CD14-positive monocyte (primary cell): ENCODE data around the gene SOD1. TPM values are rescaled to one million over a fixed set of nuclear protein-coding genes. Genes with fewer than 3 reads are reported as not detected.

Experiments used
- DNase-seq, 3 donors: peaks; one replicate each; pipeline ENCODE4 v3.0.0-alpha.2; 2011 to 2022
- H2AFZ ChIP-seq: 2 replicates; pipeline ENCODE4 v1.6.0; 2012; ENCODE audit warnings: mild to moderate bottlenecking, low read depth, low read length, inconsistent platforms; ENCODE audit not compliant: insufficient read depth, poor library complexity, severe bottlenecking
- H3K27ac ChIP-seq, 2 donors: 1 replicate in 1 of 2; 2 replicates in 1 of 2; pipeline ENCODE4 v1.5.1; 2012 to 2013; ENCODE audit warnings: low read length in 2 of 2, control low read depth in 1 of 2, inconsistent platforms in 1 of 2, low read depth in 1 of 2, mild to moderate bottlenecking in 1 of 2
- H3K27me3 ChIP-seq, 2 donors: one replicate each; pipeline versions ENCODE4 v1.6.0 to v1.6.1; 2011 to 2013; ENCODE audit warnings: low read length in 2 of 2; ENCODE audit not compliant: control insufficient read depth in 2 of 2, insufficient read depth in 2 of 2
- H3K36me3 ChIP-seq, 2 donors: replicated peaks in 1 of 2; 1 replicate in 1 of 2; 2 replicates in 1 of 2; pipeline versions ENCODE4 v1.5.1 to v1.6.1; 2012 to 2013; ENCODE audit warnings: low read length in 2 of 2, control low read depth in 1 of 2, inconsistent platforms in 1 of 2, mild to moderate bottlenecking in 1 of 2; ENCODE audit not compliant: insufficient read depth in 2 of 2, control insufficient read depth in 1 of 2
- H3K4me1 ChIP-seq, 2 donors: 1 replicate in 1 of 2; 2 replicates in 1 of 2; pipeline versions ENCODE4 v1.5.1 to v1.6.1; 2012 to 2013; ENCODE audit warnings: low read length in 2 of 2, control low read depth in 1 of 2, inconsistent platforms in 1 of 2, mild to moderate bottlenecking in 1 of 2, moderate library complexity in 1 of 2; ENCODE audit not compliant: insufficient read depth in 2 of 2, control insufficient read depth in 1 of 2
- H3K4me2 ChIP-seq: replicated peaks from 2 replicates; pipeline ENCODE3; 2012; ENCODE audit warnings: low read length, moderate library complexity, mild to moderate bottlenecking; ENCODE audit not compliant: poor library complexity, severe bottlenecking; ENCODE audit errors: extremely low read depth
- H3K4me3 ChIP-seq, 3 experiments: fragments of 200-600 bp in 1 of 3; sonication (generic) in 1 of 3; replicated peaks in 1 of 3; 1 replicate in 2 of 3; 2 replicates in 1 of 3; pipeline ENCODE4 v1.5.1; 2011 to 2013; ENCODE audit warnings: low read length in 3 of 3, mild to moderate bottlenecking in 3 of 3, control low read depth in 2 of 3, low read depth in 2 of 3, inconsistent platforms in 1 of 3, moderate library complexity in 1 of 3
- H3K79me2 ChIP-seq: 2 replicates; pipeline ENCODE4 v1.6.0; 2012; ENCODE audit warnings: mild to moderate bottlenecking, control low read depth, inconsistent platforms, low read length, moderate library complexity; ENCODE audit not compliant: insufficient read depth
- H3K9ac ChIP-seq: 2 replicates; pipeline ENCODE4 v1.6.0; 2017; ENCODE audit warnings: low read length, mild to moderate bottlenecking; ENCODE audit not compliant: insufficient read depth, poor library complexity, severe bottlenecking
- H3K9me3 ChIP-seq, 2 donors: replicated peaks in 1 of 2; 1 replicate in 1 of 2; 2 replicates in 1 of 2; pipeline versions ENCODE4 v1.5.1 to v1.6.1; 2012 to 2013; ENCODE audit warnings: low read length in 2 of 2, control low read depth in 1 of 2; ENCODE audit not compliant: control insufficient read depth in 1 of 2, insufficient read depth in 1 of 2
- H4K20me1 ChIP-seq: 2 replicates; pipeline ENCODE4 v1.6.0; 2012; ENCODE audit warnings: mild to moderate bottlenecking, low read length, control low read depth, moderate library complexity; ENCODE audit not compliant: insufficient read depth
- H3K27ac Mint-ChIP-seq, 7 donors: one replicate each; pipeline ENCODE4 v1.8.0; 2020; ENCODE audit warnings: mild to moderate bottlenecking in 7 of 7, mixed read lengths in 7 of 7, moderate library complexity in 6 of 7, inconsistent platforms in 2 of 7
- H3K27me3 Mint-ChIP-seq, 3 donors: one replicate each; pipeline ENCODE4 v1.8.0; 2021 to 2022; ENCODE audit warnings: low read depth in 3 of 3, mild to moderate bottlenecking in 3 of 3, mixed read lengths in 3 of 3, moderate library complexity in 3 of 3, inconsistent platforms in 1 of 3
- H3K36me3 Mint-ChIP-seq, 2 donors: one replicate each; pipeline ENCODE4 v1.8.0; 2020; ENCODE audit warnings: mixed read lengths in 2 of 2, inconsistent platforms in 1 of 2, mild to moderate bottlenecking in 1 of 2
- H3K4me1 Mint-ChIP-seq: one replicate; pipeline ENCODE4 v1.8.0; 2020; ENCODE audit warnings: mild to moderate bottlenecking, mixed read lengths
- H3K4me3 Mint-ChIP-seq, 2 donors: one replicate each; pipeline ENCODE4 v1.8.0; 2020; ENCODE audit warnings: mild to moderate bottlenecking in 2 of 2, mixed read lengths in 2 of 2, moderate library complexity in 1 of 2
- H3K9me3 Mint-ChIP-seq, 7 donors: one replicate each; pipeline ENCODE4 v1.8.0; 2020 to 2022; ENCODE audit warnings: mixed read lengths in 7 of 7, mild to moderate bottlenecking in 6 of 7, moderate library complexity in 6 of 7, inconsistent platforms in 2 of 7
- WGBS: methylation state at CpG from one replicate; pipeline ENCODE4 v1.1.5; 2013; ENCODE audit warnings: missing lambda C conversion rate; ENCODE audit not compliant: insufficient coverage; 5-methylcytosine and 5-hydroxymethylcytosine counted together
- intact Hi-C, 2 donors: fragments of 100-400 bp; cut with micrococcal nuclease; formaldehyde crosslinking; loops; one replicate each; pipeline versions ENCODE4 v1.15.0 to v1.15.1; 2023
- polyA plus RNA-seq, 3 donors: library from polyadenylated mRNA; depleted of rRNA in 1 of 3; unstranded in 2 of 3; stranded (reverse) in 1 of 3; fragments of 300-500 nt in 2 of 3; fragments of >200 nt in 1 of 3; fragmentation: Illumina TruSeq in 2 of 3; gene quantifications; 1 replicate in 2 of 3; 2 replicates in 1 of 3; pipeline ENCODE4 v1.2.3, GENCODE V29; 2012 to 2021
- TF ChIP-seq, protein P1 (sequence below): fragments of 200-600 bp; IDR thresholded peaks from one replicate; pipeline ENCODE4 v1.8.0; 2022; ENCODE audit warnings: antibody characterized with exemption, mild to moderate bottlenecking

Gene SOD1
- polyA plus RNA-seq, 3 donors: 79.6 to 174 (median 157) TPM

DNA sequence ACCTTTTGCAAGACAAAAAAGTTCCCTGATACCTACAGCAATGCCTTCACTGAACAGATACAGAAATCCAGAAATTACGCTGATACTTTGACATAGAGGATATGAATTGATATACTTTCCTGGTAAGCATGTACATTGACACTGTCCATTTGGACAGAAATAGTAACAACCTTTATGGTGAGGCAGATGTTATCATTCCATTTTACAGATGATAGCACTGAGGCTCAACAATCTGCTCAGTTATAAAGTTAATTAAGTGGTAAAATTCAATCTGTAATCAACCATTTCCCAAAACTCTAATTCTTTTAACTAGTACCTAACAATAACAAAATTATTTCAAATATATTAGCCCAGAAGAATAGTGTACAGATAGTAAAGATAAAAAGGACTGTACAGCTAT, 51.8 kb downstream of the SOD1 start:
- no CpG with 5 or more reads among the region's 1 CpG for WGBS
- H3K4me1 ChIP-seq: no peaks in the 10 kb centered on the region
- no peak overlapping the region for H3K27ac ChIP-seq
- H3K79me2 ChIP-seq: peaks cover 100% of the 10 kb centered on the region
- H3K4me2 ChIP-seq: no peak overlapping the region
- H3K36me3 ChIP-seq: peaks cover 0 to 3% of the 10 kb centered on the region in 2 donors
- no peak overlapping the region for H3K9ac ChIP-seq
- peaks cover 0 to 3% of the 10 kb centered on the region in 2 donors for H3K36me3 Mint-ChIP-seq
- H3K27me3 ChIP-seq: no peaks in the 10 kb centered on the region
- H3K9me3 Mint-ChIP-seq: no peaks in the 10 kb centered on the region
- no peak overlapping the region for H2AFZ ChIP-seq
- TF ChIP-seq, protein P1, sequence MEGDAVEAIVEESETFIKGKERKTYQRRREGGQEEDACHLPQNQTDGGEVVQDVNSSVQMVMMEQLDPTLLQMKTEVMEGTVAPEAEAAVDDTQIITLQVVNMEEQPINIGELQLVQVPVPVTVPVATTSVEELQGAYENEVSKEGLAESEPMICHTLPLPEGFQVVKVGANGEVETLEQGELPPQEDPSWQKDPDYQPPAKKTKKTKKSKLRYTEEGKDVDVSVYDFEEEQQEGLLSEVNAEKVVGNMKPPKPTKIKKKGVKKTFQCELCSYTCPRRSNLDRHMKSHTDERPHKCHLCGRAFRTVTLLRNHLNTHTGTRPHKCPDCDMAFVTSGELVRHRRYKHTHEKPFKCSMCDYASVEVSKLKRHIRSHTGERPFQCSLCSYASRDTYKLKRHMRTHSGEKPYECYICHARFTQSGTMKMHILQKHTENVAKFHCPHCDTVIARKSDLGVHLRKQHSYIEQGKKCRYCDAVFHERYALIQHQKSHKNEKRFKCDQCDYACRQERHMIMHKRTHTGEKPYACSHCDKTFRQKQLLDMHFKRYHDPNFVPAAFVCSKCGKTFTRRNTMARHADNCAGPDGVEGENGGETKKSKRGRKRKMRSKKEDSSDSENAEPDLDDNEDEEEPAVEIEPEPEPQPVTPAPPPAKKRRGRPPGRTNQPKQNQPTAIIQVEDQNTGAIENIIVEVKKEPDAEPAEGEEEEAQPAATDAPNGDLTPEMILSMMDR: no peak
- H3K9me3 ChIP-seq: no peaks in the 10 kb centered on the region
- no peak overlapping the region for H3K27ac Mint-ChIP-seq
- H3K4me3 ChIP-seq: no peak overlapping the region
- intact Hi-C loops: no loop called here
- DNase-seq: no peak
- H3K27me3 Mint-ChIP-seq: no peaks in the 10 kb centered on the region
- no peak overlapping the region for H3K4me3 Mint-ChIP-seq
- H4K20me1 ChIP-seq: peaks cover 100% of the 10 kb centered on the region
- peaks cover 36% of the 10 kb centered on the region for H3K4me1 Mint-ChIP-seq

DNA sequence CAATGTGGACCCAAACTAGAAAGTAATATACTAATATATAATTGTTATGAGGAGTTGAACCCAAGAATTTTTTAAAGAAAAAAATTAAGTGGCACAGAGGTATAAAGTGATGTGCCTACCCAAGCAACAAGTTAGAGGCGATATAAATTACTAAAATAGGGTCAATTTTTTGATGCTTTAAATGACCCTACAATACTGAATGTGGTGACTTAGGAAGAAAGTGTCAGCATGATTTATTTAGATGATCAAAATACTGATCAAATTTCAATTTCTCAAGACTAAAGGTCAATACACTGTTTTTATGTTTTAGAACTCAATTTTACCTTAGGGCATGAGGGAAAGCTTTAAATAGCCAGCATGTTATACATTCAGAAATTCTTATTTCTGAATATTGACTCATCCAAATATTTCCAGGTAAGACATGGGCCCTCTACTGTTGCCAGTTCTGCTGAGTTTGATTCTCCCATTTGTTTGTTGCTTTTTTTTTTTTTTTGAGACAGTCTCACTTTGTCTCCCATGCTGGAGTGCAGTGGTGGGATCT, 52.3 kb downstream of the SOD1 start:
- H3K4me3 Mint-ChIP-seq: no peak overlapping the region
- peaks cover 0 to 3% of the 10 kb centered on the region in 2 donors for H3K36me3 Mint-ChIP-seq
- peak overlapping the region in 1 of 7 donors; percentile 33 for H3K27ac Mint-ChIP-seq
- no CpG with 5 or more reads among the region's 1 CpG for WGBS
- Histone ChIP-seq H3K4me1 (no peaks in the 10 kb centered on the region), H2AFZ (no peak overlapping the region), H3K27me3 (no peaks in the 10 kb centered on the region), H4K20me1 (peaks cover 100% of the 10 kb centered on the region), H3K9me3 (no peaks in the 10 kb centered on the region), H3K9ac (no peak overlapping the region), H3K4me2 (no peak overlapping the region), H3K79me2 (peaks cover 100% of the 10 kb centered on the region), H3K36me3 (no peaks in the 10 kb centered on the region), H3K27ac (no peak overlapping the region), H3K4me3 (no peak overlapping the region)
- TF ChIP-seq, protein P1: no peak
- H3K9me3 Mint-ChIP-seq: no peaks in the 10 kb centered on the region
- intact Hi-C loops: no loop called here
- no peak for DNase-seq
- H3K27me3 Mint-ChIP-seq: no peaks in the 10 kb centered on the region
- H3K4me1 Mint-ChIP-seq: peaks cover 33% of the 10 kb centered on the region
